Stimulated activated naive CD4-positive, alpha-beta T cell (primary cell): ENCODE data around the gene ARHGAP10.
A peak's percentile ranks its signal among the peaks of the same experiment; 100 is the strongest.
"Not testable (repeated sequence)": the region's sequence is repeated elsewhere in the genome, so short reads cannot be mapped to it uniquely, and the experiment has no call there.

Experiments used
- DNase-seq, 6 experiments: peaks; one replicate each; lab custom pipeline; 2025; lab: John Stamatoyannopoulos, UW

The ARHGAP10 gene

DNA sequence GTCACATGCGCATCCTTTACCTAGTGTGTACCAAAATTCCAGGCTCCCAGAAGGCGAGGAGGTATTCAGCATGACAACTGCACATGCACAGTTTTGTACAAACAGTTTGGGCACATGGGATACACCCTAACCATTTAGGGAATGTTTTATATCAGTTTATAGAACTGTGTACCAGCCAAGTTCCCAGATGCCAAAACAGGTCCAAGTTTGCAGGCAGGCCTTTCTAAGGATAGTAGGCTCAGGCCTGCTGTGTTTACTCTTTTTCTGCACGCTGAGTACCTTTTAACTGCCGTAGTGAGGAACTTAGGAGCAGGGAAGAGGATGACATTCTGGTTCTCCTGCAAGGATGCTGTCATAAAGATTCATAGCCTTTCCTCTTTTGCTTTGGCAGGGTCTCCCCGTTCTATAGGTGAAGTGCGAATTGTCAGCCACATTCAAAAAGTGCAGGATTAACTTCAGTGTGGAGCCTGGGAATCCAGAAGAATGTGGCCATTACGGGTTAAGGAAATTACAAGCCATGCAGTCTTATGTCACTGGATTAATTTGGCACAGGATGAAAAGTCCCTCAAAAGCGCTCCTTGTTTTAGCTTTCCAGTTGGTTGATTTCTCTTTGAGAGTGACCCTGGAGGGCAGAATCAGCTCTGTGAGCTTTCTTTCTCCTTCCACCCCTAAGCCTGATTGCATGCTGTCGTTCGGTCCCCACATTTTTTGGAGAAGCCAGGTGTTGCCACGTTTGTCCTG lies 259.8 kb downstream of the ARHGAP10 start:
- no peak for DNase-seq

DNA sequence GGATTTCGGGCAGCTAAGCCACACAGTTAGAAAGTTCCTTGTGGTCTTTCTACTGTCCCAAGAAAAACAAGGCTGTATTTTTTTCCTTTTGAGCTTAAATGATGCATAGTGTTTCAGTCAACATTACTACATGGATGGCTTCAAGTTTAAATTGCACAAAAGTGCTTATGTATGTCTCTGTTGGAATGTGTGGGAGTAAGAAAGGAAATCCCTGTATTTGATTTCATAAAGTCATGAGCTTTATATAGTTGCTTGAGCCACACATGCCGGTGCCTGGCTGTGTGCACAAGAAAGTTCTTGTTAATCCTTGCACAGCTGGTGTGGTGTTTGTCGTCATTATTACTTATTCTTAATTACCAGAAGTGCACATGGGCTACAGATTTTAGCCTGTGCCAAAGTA lies 262.2 kb downstream of the ARHGAP10 start:
- DNase-seq, result no peak

DNA sequence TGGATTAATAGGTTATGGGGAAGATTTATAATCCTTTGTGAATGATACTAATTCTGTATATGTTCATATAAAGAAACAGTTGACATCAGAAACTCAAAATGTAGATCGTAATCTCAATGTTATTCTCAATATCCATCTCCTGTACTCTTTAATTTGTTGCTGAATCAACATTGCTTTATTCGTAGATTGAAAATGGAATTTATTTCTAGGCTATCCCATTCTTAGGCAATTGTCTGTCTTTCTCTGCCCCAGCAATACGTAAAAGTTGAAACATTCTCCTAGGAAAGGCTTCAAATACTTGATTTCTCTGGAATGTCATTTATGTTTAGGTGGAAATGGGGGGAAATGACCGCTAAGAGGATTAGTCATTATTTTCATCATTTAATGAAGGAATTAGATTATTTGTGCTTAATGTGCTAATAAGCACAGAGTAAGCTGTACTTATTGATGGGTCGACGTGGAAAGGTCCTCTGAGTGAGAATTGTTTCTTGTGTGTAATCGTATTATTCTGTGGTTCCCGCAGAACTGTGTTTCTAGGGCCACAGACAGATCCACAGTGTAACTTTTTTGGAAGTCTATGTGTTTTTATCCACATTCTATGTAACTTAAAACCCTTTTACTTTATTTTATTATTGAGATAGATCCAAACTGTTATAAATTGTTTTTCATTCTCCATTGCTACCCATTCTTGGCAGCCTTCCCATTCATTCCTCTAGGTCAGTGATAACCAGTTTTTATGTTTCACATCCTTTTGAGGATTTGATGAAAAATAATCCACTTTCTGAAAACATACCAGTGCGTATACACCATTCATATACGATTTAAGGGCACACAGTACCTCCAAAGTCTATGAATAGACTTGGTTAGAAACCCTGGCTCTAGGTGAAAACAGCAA lies 262.9 kb downstream of the ARHGAP10 start:
- DNase-seq, result no peak

DNA sequence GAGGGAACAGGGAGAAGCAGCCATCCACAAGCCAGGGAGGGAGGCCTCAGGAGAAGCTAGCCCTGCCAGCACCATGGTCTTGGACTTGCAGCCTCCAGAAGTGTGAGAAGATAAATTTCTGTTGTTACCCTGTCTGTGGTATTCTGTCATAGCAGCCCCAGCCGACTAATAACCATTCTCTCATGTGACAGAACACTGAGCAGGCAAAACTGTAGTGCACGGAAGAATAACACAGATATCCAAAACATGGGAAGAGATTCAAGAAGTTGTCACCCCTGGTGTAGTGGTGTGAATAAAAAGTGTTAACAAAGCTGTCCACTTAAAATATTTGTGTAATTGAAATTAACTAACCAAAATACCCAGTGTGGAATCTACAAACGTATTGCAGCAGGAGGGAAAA lies 265.0 kb downstream of the ARHGAP10 start:
- DNase-seq, result no peak

DNA sequence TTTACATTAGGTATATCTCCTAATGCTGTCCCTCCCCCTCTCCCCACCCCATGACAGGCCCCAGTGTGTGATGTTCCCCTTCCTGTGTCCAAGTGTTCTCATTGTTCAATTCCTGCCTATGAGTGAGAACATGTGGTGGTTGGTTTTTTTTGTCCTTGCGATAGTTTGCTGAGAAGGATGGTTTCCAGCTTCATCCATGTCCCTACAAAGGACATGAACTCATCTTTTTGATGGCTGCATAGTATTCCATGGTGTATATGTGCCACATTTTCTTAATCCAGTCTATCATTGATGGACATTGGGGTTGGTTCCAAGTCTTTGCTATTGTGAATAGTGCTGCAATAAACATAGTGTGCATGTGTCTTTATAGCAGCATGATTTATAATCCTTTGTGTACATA lies 268.1 kb downstream of the ARHGAP10 start:
- not testable (repeated sequence) for DNase-seq

DNA sequence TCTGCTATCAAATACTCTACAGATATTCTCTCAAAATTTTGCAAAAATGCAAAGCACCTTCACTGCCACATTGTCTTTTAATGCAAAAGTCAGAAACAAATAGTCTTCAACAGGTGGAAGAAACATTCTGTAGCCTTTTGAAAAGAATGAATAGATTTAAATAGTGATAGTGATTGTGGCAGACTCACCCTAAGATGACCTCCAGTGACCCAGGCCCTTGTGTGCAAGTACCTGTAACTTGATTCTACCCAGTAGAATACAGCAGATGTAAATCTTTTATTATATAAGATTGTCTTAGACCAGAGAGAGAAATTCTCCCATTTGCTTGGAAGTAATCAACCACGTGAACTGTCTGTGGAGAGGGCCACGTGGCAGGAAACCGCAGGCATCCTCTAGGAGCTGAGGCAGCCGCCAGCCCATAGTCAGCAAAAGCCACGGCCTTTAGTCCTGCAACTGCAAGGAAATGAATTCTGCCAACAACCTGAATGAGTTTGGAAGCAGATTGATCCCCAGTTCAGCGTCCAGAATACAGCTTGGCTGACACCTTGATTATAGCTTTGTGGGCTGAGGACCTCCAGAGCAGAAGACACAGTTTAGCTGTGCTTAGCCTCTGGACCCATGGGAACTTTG lies 272.5 kb downstream of the ARHGAP10 start:
- DNase-seq, result no peak

DNA sequence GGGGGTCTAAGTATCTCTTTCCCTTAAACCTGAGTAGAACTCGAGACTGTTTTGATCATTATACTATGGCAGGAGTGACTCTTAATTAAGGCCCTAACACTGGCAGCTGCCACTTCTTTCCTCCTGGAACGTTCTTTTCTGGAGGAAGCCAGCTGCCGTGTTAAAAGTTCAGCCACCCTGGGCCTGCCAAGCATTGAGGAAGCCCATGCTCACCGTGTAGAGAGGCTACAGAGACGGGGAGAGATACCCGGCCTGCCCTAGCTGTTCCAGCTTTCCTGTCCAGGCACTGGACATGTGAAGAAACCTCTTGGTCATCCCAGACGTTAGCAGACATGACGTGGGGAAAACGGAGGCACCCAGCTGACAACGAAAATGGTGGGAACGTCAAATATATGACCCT lies 274.1 kb downstream of the ARHGAP10 start:
- DNase-seq, result no peak

DNA sequence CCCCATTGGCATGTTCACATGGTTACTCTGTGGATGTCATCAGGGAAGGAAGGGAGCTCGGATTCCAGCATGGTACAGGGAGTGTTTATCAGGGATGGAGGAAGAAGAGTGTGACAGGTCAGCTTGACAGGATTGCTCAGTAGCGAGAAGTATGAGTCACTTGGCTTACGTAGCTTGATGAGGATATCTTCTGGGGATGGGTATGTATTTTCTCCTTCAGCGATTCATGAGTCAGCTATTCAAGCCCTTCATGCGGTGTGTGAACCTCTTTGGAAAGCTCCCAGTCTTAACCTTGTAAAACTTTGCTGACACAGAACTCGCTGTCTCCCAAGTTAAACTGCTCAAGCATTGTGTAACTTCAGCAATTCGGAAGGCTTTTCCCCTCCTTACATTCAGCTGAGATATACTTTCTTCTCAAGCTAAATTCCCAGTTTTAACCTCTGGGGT lies 275.4 kb downstream of the ARHGAP10 start:
- no peak for DNase-seq

DNA sequence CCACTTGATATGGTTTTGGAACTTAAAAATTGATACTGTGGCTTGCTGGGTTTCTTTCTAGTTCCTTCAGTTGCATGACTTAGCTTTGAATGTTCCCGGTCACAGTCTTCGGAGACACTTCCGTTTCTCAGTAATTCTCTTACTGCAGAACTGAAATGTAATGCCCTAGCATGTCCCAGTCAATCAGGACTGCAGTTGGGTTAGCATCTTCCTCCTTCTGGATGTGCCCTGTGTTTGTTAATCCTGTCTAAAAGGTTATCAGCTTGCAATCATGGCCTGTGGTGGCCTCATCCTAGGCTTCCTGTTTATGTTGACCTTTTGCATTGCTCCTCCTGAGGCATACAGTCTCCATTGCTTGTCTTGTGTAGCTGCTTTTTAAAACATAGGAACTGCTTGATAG lies 275.9 kb downstream of the ARHGAP10 start:
- DNase-seq, result no peak

DNA sequence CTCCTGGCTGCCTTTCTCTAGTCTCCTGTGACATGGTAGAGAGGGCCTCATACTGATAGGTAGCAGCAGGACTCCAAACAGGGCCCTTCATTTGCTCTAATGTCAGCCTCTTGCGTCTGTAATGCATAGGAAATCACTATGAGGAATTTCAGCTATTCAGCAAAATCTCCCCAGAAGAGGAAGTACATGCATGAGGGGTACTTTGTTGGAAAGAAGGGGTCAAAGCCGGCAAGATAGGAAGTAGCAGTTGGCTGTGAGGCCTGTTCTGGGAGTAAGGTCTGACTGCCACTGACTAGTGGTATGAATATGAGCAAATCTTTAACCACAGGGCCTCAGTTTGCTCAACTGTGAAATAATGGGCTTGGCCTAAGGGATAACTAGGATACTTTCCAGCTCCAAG lies 283.2 kb downstream of the ARHGAP10 start:
- DNase-seq, result no peak

DNA sequence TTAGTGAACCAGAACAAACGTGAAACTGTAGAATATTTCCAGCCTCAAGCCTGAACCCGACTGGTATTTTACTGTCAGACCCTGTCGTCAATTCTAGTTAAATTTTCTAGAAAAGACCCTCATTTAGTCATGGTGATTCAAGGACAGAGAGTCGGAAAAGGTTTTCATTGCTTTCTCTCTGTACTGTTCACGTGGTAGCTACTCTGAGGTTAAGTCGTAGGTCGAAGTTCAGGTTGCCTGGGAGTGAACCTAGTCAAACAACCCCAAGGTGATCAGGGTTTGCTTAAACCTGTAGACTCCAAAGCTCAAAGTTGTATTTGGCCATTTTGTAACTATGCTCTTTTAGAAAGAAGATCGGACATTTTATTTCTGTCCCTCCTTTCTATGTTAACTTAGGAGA lies 283.6 kb downstream of the ARHGAP10 start:
- DNase-seq, result no peak

DNA sequence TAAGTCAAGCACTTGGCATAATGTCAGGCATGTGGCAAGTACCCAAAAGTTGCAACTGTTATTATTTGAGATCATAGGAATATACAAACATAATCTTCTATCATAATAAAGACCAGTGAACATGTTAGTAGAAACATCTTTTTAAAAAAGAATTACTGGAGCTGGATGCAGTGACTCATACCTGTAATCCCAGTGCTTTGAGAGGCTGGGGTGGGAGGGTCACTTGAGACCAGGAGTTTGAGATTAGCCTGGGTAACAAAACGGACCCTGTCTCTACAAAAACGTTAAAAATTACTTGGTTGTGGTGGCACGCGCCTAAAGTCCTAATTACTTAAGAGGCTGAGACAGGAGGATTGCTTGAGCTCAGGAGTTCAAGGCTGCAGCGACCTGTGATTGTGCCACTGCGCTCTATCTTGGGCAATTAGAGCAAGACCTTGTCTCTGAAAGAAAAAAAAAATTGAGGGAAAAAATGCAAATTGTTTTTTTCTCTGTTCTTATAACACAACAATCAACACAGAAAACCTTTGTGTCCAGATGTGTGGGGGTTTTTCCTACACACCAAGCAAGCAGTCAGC lies 284.3 kb downstream of the ARHGAP10 start:
- no peak for DNase-seq

DNA sequence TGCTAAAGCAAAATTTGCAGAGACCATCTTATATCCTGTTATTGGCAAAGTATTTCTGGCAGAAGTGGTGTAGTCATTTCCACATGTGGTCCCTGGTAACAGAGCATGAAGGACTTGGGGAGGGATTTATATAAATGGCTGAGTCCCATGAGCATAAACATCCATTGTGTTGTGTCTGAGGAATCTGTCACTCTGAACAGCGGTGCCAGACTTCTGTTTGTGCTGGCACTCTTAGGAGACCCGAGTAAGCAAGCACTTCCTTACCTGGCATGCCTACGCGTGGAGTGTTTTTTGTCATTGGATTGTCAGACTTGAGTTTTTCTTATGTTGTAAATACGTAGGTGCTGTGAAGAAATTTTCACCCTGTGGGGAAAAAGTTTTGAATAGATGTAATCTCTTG lies 285.9 kb downstream of the ARHGAP10 start:
- DNase-seq, result no peak

DNA sequence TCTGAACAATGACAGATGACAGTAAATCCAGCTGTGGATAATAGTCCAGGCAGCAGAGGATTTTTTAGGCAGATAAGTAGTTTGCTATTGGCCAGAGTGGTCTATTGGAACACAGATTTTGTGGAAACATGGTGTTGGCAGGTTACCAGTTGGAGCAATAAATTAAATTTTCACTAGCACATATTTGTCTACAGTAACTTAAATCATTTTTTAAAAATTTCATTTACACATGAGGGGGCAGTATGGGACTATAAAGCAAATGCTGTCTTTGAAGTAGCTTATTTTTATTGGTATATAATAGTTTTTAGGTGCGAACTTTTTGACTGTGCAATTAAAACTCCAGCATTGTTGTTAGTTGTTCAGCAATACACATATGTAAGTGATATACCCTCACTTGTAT lies 289.8 kb downstream of the ARHGAP10 start:
- peak in 3 of 6 experiments; percentile 4 to 31 (median 28) for DNase-seq

DNA sequence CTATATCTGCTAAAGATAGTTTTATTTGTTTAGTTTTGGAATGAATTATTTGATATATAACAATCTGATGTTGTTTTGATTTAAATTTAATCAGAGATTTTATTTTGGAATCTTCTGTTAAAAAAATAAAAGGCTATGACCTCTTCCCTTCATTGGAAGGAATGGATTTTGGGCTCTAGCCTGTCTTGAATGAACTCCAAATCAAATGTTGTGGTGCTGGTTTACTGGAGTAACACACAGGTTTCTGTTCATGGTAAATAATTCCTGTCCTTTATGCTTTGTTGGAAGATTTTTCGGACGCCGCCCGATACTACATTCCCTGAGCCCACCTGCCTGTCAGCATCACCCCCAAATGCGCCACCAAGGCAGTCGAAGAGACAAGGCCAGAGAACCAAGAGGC lies 291.1 kb downstream of the ARHGAP10 start:
- no peak for DNase-seq

DNA sequence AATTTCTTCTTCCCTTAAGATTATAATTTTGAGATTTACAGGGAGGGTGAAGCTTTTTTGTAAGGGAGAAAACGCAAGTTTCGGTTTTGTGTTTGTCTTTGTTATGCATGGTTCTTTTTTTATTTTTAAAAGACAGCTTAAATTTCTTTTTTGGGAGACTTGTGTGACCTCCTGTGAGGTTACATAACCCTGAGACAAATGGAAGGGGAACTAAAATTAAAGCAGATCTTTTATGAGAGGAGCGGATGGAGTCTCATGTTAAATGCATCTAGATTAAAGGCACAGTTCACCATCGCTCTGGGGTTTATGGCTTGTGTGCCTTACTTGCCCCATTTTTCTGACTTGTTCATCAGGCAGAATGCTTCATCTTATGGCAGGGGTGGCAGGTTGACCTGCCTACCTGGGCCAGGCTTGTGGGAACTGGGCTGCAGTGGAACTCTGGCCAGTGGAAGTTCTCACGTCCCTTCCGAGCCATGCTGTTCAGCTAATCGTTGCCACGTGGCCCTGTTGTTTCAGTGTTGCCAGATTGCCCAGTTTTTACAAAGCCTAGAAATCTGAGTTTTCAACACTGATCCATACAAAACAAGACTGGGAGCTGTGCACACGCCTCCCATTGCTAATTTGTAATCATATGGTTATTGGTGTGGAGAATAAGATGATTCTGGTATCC lies 291.8 kb downstream of the ARHGAP10 start:
- peak in 2 of 6 experiments; percentile 5 to 6 for DNase-seq

DNA sequence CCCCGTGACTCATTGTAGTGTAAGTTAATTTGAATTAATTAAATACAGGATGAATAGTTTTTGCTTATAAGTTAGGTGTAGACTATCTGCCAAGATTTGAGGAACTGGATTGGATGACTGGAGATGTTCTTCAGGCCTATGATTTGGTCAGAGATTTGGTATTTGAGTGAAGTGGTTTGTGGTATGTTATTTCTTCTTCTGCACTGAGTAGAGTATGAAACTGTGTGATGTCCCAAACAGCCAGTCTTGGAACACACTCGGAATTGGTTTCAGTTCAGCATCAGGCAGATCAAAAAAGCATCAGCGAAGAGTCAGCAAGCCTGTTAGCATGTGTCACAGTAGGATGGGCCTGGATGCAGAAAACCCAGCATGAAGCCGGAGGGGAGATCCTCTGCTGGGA lies 294.1 kb downstream of the ARHGAP10 start:
- no peak for DNase-seq

DNA sequence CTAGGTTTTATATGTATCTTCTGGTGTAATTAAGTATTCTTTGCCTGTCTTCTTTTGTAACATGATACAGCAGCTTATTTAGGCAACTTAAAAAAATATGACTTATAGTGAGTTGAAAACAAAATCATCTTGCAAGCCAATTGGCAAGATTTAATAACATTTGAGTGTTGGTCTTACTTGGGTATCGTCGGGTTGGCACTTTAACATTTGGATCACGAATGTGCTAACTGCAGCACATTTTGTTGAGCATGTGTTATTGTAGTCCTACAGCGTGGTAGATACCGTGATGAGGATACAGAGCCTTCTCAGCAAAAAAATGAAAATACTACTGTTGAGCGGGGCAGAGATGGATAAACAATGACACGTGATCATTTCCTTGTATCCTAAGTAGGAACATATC lies 295.3 kb downstream of the ARHGAP10 start:
- DNase-seq, result no peak

DNA sequence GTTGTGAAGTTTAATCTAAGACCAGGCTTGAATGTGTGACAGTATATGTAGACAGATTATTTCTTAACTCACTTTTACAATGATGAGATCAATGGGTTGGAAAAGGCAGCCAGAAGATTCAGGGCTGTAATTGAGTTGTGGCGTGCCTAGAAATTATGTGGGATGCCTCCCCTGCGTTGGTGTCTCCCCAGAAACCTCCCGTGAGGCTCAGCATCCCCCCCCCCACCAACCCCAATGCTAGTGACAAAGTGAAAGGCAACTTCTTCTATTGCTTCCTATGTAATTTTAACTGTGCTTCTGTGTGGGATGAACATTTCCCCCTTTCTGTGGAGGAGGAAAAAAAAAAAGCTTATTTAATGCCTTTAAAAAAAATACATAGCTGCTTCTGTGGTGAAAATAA lies 297.9 kb downstream of the ARHGAP10 start:
- no peak for DNase-seq

DNA sequence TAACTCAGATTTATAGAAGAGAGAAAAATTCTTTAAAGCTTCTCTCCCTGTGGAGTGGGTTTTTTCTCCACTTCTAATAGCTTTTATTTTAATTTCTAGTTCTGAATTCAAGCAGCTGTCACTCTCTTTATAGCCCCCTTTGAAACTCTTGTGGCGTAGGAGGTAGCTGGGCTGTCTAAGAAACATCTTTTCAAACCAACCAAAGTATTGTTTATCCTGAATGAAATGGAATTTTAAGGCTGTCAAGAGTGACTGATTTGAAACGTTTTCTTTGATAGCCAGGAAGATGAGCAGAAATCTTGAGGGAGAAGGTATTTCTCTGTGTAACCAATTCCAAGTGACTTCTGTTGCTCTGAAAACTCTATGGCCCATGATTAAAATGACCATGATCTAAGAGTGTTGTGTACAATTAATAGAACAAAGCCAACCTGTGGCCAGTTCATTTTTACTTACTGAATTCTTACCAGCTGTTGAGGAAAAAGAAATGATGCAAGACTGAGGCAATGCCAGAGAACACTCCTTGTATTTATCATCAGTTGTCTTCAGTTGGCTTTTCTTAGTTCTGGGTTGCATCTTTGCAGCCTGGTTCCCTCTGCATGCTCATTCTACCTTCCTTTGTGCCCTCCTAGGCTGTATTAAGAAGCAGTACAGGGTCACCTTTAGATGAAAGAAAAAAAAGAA lies 298.4 kb downstream of the ARHGAP10 start:
- DNase-seq, result no peak

DNA sequence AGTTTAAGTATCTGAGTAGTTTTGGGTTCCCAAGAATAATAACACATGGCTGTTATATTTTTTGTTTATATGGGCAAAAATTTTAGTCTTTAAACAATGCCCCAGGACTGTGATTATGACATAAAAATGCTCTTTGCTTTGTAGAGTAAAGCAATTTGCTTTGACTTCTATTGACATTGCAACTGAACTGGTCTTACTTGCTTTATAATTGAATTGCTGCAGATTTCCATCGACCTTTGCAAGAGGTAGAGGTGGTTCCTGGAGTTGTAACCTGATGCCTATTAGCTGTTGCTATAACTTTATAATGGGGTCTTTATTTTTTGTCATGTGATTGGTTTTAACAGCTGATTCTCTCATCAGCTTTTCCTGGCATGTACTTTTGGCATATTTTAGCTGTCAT lies 302.9 kb downstream of the ARHGAP10 start:
- no peak for DNase-seq
